ENCODE data around the gene SMIM34.
"Not testable (repeated sequence)": the region's sequence is repeated elsewhere in the genome, so short reads cannot be mapped to it uniquely, and the experiment has no call there.

GRCh38 chr21:34375619-34375972 is 48.2 kb downstream of the SMIM34 start:
- not testable (repeated sequence) for TF ChIP-seq CTCF, EP300 (IDR thresholded peaks at IDR 0.05)
